ENCODE data around the gene RAB7A. TPM values are rescaled to one million over a fixed set of nuclear protein-coding genes. Genes with fewer than 3 reads are reported as not detected.

Gene RAB7A
- total and polyA plus RNA-seq, 10 of the 15 experiments (the other 5 are each of a cell fraction or from before 2014, with no cell fraction given) = 40.3 to 212 (median 160) TPM

- Histone ChIP-seq H3K9me3 (replicated peaks; ENCODE audit: control insufficient read depth, insufficient read depth, low read length) (peaks cover 13% of the 10 kb centered on the region; the same call in 1 of the 3 replicates), H3K9ac (ENCODE audit: control insufficient read depth, insufficient read depth, low read length) (no peak overlapping the region), H3K79me2 (ENCODE audit: control insufficient read depth, insufficient read depth, low read length) (no peaks in the 10 kb centered on the region), H3K4me2 (ENCODE audit: control insufficient read depth, insufficient read depth) (no peak overlapping the region), H3K4me3 (no peak overlapping the region), H3K36me3 (ENCODE audit: control insufficient read depth in 2 of 2, insufficient read depth in 2 of 2, low read length in 1 of 2) (no peaks in the 10 kb centered on the region), H3K4me1 (ENCODE audit: control insufficient read depth, insufficient read depth, low read length) (no peaks in the 10 kb centered on the region), H4K20me1 (ENCODE audit: control insufficient read depth, insufficient read depth) (no peaks in the 10 kb centered on the region), H3K27ac (ENCODE audit: control insufficient read depth, insufficient read depth) (no peak overlapping the region), H3K27me3 (replicated peaks in 1 of 2; ENCODE audit: control insufficient read depth in 2 of 2, insufficient read depth in 2 of 2, low read length in 1 of 2) (no peaks in the 10 kb centered on the region; a peak in 1 of 4 replicates), H2AFZ (ENCODE audit: control insufficient read depth, low read depth, low read length) (no peak overlapping the region)
- ATAC-seq = no peak
- 58% methylated on average over 6 of the region's 6 CpGs for WGBS (ENCODE audit: insufficient coverage, insufficient replicate concordance, low lambda C conversion rate, missing lambda C conversion rate)
- ChIA-PET RAD21 (ENCODE audit: unreplicated experiment) (interaction anchor here (0.6 kb wide), 1 partner anchor 183 kb away, joined by 3 read pairs; no protein-coding TSS in a partner anchor), SMC1A (ENCODE audit: uncharacterized antibody, unreplicated experiment) (no interaction called here), CTCF (interaction anchor here (0.6 kb wide), 1 partner anchor 239 kb away, joined by 4 read pairs; no protein-coding TSS in a partner anchor), POLR2A (no interaction called here)
- in situ Hi-C loops (cut with MboI) (no loop called here), intact Hi-C loops (cut with micrococcal nuclease; ENCODE audit: unreplicated experiment) (no loop called here)
- no peak for TF ChIP-seq SP1 (IDR thresholded peaks at IDR 0.05; ENCODE audit: low read depth, low read length)
- no peak for TF ChIP-seq CTCF (IDR thresholded peaks at IDR 0.05 in 2 of 3, conservative IDR thresholded peaks at IDR 0.05 in 1 of 3; ENCODE audit: control insufficient read depth in 2 of 3, extremely low read depth in 1 of 3, insufficient read depth in 1 of 3, low read depth in 3 of 3, low read length in 3 of 3)
- no peak for TF ChIP-seq ZNF384 (IDR thresholded peaks at IDR 0.05; ENCODE audit: borderline replicate concordance, low read depth, low read length)
- no peak for TF ChIP-seq RELA (IDR thresholded peaks at IDR 0.05; ENCODE audit: borderline replicate concordance, partially characterized antibody)
- no peak for TF ChIP-seq POLR2AphosphoS2 (IDR thresholded peaks at IDR 0.05; ENCODE audit: low read depth, low read length)
- no peak for TF ChIP-seq CREM (IDR thresholded peaks at IDR 0.05; ENCODE audit: low read depth)
- TF ChIP-seq ZBTB11 (CRISPR knock-in tag; IDR thresholded peaks at IDR 0.05) = no peak
- no peak for TF ChIP-seq ZBTB33 (IDR thresholded peaks at IDR 0.05)
- no peak for TF ChIP-seq PBX3 (IDR thresholded peaks at IDR 0.05; ENCODE audit: insufficient replicate concordance, low read depth, low read length)
- TF ChIP-seq POU2F2 (IDR thresholded peaks at IDR 0.05; ENCODE audit: borderline replicate concordance, low read depth, low read length) = no peak
- no peak for TF ChIP-seq SRF (IDR thresholded peaks at IDR 0.05; ENCODE audit: low read depth in 2 of 2, low read length in 2 of 2)
- TF ChIP-seq CBX5 (IDR thresholded peaks at IDR 0.05; ENCODE audit: low read depth) = no peak
- TF ChIP-seq MTA3 (IDR thresholded peaks at IDR 0.05; ENCODE audit: borderline replicate concordance, low read length) = no peak
- FAIRE-seq = no peak
- DNase-seq (ENCODE audit: low read depth, low spot score) = no peak
- BruUV-seq (replicated peaks) = no TSS peak
These were observed 135.5 kb downstream of the RAB7A start for GRCh38 chr3:128861491-128861890.

All from GM12878 (cell line).